ENCODE measurements around the gene MRPS18A.
"Not testable (repeated sequence)": the region's sequence is repeated elsewhere in the genome, so short reads cannot be mapped to it uniquely, and the experiment has no call there.

Gene MRPS18A

DNA sequence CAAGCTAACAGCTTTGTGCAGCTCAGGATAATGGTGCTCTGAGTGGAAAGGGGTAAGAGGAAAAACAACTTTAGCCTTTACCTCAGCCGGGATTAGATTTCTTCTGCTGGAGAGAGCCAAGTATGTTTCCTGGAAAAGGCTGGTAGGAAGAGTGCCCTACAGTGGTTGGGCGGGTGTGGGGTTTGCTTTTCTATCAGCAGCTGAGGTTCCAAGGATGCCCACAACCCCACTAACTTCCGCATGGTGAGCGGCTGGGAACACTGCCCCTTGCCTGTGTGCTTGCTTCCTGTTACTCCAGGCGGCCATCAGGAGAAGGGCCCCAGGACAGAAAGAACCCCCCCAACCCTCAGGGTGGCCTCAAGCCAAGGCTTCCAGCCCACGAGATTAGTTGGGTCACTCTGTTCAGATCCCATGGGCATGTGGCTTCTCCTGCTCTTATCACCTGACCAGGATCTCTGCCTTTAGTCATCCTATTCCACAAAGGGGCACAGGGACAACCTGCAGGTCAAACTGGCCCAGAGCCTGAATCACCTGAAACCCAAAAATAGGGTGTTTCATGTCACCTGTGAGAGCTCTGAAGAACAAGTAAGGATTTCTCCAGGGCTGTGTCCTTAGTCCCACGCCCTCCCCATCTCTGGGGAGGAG is 10.5 kb downstream of the MRPS18A start:
- in situ Hi-C loops (cut with HindIII; ENCODE audit: low pct_ligation_motif_present, low pct_unique_long_range_greater_than_20kb, low sequenced_read_pairs): no loop called here

DNA sequence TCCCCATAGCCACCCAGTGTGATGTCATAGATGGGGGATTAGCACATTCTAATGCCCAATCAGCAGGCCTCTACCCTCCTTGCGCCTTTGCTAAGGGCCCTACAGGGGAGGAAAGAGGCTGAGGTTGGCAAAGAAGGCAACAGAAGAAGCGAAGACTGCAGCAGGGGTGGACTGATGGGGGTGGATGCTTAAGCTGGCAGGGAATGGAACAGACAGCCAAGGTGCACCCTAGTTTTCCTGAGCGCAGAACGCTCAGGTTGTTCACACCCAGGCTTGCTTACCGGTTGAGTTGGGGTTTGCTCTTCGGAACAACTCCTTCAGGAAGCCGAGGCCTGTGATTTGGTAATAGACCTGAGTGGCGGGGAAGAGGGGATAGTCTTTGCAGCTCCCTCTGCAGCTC is 12.7 kb downstream of the MRPS18A start:
- in situ Hi-C loops (cut with HindIII; ENCODE audit: low pct_ligation_motif_present, low pct_unique_long_range_greater_than_20kb, low sequenced_read_pairs): no loop called here
- DNase-seq: no peak

More for the DNA sequence above, 10.5 kb downstream of the MRPS18A start:
- no peak for DNase-seq

DNA sequence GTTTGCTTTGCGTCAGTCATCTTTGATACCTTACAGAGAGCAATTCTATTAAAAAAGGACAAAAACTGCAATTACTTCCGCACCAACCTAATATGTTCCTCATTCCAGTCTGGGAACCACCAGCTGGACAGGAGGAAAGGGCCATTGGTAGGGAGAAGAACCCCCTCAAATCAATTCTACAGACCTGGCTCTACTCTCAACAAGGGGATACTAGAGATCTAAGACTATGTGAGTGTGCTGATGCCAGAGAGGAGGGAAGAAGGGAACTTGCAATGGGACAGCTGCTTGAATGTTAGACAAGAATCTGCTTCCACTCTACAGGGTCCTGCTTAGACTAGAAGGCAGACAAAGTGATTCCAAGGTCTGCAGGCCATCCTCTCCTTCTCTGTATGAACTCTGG is 13.3 kb downstream of the MRPS18A start:
- in situ Hi-C loops (cut with HindIII; ENCODE audit: low pct_ligation_motif_present, low pct_unique_long_range_greater_than_20kb, low sequenced_read_pairs): no loop called here
- no peak for DNase-seq

DNA sequence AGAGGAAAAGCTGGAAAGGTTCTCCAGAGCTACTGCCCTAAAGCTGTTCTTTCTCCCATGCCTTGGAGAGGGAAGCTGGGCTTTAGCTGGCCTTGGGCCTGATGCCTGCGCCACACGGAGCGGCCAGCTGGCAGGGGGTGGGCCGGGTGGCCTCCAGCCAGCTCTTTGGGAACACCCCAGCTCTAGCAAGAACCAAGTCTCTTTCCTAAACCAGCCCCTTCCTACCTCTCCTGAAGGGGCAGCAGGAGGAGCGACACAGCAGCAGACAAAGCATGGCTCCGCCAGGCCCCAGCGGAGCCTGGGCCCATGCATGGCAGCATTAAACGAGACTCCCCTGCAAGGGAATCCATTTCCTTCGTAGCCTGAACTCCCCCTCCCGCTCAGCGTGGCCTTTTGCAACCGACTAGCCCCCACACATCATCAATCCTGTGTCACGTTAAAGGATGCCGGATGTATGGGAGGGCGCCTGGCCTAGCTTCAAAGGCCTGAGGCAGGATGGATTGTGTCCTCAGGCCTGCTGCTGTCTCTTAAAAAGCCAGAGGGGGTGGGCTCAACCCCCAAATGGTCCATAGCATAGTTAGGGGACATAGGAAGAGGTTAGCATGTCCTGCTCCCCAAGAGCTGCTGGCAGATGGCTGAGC is 14.0 kb downstream of the MRPS18A start:
- in situ Hi-C loops (cut with HindIII; ENCODE audit: low pct_ligation_motif_present, low pct_unique_long_range_greater_than_20kb, low sequenced_read_pairs): no loop called here
- no peak for DNase-seq

DNA sequence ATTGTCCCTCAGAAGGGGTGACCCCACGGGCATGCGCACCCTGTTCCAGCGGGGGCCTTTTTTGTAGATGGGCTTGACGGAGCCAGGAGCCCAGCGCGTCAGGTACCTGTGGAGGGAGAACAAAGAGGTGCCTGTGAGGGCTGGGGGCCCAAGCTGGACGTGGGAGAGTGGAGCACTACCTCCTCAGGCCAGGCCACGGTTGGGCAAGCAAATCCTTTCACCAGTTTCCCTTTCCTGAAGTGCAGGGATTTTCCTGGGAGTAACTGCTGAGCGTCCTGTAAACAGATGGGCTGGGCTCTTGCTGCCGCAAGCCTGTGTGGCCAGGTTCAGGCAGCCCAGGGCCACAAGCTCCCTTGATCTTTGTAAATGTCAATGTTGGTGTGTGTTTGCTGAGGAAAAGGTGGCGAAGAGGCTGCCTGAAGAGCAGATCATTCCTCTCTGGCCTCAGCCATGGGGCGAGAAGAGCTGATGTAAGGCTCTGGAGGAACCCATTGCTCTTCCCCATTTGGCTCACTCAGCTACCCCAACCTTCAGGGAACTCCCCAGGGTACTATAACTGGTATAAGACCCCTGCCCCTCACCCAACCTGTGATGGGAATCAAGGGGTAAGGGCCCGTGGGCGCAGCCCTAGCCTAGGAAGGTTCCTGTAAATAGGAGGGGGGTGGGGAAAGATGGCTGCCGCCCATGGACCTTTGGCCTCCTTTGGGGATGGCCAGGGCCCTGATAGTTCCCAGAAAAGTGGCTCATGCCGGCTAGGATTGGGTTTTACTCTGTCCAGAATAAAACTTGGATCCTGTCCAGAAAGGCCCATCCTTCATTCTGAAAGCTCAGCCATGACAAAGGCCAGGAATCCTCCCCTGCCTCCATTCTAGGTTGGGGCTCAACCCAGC is 15.5 kb downstream of the MRPS18A start:
- in situ Hi-C loops (cut with HindIII; ENCODE audit: low pct_ligation_motif_present, low pct_unique_long_range_greater_than_20kb, low sequenced_read_pairs): no loop called here
- no peak for DNase-seq

DNA sequence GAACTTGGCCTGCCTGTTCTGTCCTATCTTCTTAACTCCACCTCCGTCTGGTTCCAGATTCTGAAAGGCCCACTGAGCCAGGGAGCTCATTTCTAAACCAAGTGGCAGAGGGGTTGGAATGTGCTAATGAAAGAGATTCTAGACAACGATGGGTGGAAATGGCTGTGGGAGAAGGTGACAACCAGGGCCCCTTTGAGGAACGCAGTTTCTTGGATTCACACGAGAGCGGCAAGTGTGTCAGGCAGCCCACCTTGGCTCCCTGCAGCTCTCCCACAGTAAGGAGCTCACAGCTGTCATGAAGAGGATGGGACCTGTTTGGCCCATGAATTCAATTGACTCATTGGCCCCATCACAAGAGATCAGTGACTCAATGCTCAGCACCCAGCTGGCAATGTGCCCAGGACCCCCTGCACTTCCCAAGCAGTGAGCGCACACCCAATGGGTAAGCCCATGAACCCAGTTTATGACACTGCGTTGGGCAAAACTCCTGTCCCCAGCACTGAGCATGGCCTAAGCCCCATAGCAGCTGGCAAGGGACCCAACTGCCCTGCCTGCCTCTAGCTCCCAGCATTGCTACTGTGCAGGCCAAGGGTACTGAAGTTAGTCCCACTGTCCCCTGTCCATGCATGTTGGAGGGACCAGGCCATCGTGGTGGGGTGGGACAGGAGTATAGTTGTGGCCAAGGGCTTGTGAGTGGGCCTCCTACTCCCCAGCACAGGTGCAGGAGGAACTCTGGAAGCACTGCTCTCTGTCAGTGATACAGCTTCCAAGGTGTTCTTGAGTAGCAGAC is 16.4 kb downstream of the MRPS18A start:
- in situ Hi-C loops (cut with HindIII; ENCODE audit: low pct_ligation_motif_present, low pct_unique_long_range_greater_than_20kb, low sequenced_read_pairs): no loop called here
- DNase-seq: no peak

DNA sequence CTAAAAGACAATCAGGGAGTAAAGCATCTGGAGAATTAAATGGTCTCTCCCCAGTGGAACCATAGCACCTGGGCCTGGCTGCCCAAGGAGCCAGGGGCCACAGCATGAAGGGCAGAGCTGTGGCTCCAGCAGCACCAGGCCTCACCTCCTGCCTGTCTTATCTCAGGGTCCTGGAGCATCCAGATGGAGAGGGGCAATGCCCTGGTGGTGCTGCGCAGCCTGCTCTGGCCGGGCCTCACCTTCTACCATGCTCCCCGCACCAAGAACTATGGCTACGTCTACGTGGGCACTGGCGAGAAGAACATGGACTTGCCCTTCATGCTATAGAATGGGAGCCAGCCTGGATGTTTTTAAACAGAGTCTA is 17.0 kb downstream of the MRPS18A start:
- DNase-seq: no peak
- in situ Hi-C loops (cut with HindIII; ENCODE audit: low pct_ligation_motif_present, low pct_unique_long_range_greater_than_20kb, low sequenced_read_pairs): no loop called here

DNA sequence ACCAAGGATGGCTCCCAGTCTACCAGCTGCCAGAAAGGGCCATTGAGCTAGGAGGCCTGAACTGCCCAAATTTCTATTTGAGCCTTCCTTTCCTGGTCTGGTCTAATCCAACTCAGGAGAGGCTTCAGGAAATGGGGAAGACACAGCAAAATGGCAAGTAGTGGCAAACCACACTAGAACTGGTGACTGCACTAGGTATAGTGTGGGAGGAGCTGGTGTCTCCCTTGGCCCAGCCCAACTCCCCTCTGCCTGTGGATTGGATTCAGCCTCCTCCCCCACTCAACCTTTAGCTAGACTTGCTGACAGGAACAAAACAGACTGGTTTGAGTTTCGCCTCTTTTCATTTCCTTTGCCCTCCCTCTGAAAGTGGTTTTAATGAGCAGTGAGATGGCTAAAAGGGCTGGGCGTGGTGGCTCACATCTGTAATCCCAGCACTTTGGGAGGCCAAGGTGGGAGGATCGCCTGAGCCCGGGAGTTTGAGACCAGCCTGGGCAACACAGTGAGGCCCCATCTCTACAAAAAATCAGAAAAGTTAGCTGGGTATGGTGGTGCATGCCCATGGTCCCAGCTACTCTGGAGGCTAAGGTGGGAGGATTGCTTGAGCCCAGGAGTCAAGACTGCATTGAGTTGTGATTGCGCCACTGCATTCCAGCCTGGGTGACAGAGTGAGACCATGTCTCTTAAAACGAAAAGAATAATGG is 17.5 kb downstream of the MRPS18A start:
- DNase-seq: no peak
- in situ Hi-C loops (cut with HindIII; ENCODE audit: low pct_ligation_motif_present, low pct_unique_long_range_greater_than_20kb, low sequenced_read_pairs): no loop called here

DNA sequence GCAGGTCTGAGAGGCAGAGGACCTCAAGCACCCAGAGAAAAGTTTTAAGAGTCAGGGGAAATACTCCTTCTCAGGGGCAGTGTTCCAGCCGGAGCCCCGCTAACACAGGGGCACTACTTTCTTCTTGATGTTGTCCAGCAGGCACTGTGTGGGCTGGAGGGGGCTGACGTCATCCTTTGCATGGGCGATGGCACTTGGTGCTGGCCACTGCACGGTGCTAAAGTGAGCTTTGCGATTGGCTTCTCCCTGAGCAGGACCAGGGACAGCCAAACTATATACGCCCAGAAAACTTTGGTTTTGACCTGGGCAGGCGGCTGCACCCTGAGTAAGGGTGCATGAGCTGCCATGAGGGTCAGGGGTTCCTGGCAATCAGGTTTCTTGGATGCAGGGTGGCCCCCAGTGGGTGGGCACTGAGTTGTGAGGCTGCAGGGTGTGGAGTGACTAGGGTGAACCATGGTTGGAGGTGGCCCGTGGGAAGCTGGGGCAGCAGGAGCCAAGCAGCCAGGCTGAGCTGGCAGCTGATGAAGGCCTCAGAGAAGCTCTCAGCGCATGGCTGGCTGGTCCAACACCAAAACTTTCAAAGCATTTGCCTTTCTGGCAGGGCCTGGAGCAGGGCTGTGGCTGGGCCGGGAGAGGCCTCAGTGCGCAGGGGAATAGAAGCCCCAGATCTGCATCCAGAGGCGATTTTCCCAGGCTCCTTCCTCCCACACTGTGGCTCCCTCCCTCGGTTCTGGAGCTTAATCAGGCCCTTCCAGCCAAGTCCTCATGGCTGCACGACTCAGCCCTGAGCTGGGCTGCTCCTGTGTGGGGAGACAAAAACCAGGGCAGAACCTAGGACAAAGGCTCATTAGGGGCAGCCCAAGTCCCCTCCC is 18.3 kb downstream of the MRPS18A start:
- DNase-seq: no peak
- in situ Hi-C loops (cut with HindIII; ENCODE audit: low pct_ligation_motif_present, low pct_unique_long_range_greater_than_20kb, low sequenced_read_pairs): no loop called here

DNA sequence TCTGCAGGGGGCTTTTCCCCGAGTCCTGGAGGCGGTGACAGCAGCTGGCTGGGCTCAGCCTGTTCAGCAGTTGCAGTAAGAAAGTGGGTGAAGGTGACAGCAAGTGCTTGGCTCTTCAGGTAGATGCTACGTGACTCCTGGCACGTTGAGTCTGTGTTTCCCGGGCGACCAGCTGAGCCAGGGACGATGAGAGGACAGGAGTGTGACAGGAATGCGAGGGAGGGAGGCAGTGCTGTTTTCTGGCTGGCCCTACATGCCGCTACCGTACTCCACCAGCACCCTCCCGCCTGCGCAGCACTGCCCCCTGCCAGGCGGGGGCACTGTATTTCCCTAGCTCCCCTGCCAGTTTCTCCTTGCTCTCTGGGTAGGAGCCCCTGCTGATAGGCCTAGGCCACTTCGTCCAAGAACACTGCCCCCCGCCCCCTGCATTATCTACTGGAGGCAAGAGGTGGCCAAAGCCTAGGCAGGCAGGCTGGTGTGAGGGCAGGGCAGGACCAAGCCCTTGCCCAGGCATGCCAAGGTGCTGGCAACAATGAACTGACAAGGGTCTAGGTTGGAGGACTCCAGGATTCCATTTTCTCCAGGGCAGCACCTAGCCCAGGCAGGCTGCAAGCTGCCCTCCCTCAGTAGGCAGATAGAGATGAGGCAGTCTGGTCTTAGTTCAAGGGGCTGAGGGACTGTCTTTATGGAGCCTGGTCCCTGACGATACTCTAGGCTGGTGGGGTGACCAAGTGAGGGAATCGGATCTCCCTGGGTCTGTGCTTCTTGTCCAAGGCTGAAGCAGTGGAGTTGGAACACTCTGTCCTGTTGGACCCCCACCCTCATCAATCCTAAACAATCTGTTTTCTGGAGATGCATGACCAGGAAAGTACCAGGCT is 19.2 kb downstream of the MRPS18A start:
- in situ Hi-C loops (cut with HindIII; ENCODE audit: low pct_ligation_motif_present, low pct_unique_long_range_greater_than_20kb, low sequenced_read_pairs): no loop called here

DNA sequence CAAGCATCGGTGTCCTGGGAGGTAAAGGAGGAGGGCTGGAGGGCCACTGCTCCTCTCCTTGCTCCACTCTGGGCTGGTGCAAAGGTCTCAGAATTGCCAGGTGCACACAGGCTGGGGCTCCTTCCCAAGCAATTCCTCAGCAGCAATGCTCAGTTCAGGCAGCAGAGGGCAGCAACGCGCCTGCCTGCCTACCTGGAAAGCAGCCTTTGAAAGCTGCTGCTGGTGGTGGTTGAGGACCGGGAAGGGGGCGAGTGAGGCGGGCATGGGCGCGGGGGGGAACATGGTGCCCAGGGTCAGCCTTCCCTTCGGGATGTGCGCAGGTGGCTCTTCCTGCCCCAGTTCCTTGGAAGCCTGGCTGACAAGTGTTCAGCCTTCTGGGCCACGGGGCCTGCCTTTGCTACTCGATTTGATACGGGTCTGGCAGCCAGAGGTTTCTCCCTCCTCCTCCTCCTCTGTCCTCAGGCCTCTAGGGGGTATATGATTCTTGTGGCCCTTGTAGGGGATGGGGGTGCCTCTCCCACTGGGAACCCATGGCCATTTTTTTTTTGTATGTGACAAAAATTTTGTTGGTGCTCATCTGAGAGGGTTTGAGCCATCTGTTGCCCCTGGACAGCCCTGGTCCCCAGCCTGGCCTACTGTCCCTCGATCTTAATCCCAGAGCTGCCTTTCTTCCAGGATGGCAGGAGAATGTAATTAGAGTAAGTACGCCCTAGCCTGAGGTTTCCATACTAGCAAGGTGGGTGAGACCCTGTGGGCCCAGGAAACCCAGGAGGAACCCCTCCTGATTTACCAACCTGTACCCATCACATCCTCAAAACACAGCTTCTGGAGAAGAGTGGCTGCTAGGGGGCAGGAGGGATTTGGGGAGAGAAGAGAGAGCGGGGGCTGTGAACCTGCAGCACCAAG is 20.1 kb downstream of the MRPS18A start:
- in situ Hi-C loops (cut with HindIII; ENCODE audit: low pct_ligation_motif_present, low pct_unique_long_range_greater_than_20kb, low sequenced_read_pairs): no loop called here
- peak; percentile 68 for DNase-seq

More for the DNA sequence above, 19.2 kb downstream of the MRPS18A start:
- DNase-seq: peak; percentile 59

DNA sequence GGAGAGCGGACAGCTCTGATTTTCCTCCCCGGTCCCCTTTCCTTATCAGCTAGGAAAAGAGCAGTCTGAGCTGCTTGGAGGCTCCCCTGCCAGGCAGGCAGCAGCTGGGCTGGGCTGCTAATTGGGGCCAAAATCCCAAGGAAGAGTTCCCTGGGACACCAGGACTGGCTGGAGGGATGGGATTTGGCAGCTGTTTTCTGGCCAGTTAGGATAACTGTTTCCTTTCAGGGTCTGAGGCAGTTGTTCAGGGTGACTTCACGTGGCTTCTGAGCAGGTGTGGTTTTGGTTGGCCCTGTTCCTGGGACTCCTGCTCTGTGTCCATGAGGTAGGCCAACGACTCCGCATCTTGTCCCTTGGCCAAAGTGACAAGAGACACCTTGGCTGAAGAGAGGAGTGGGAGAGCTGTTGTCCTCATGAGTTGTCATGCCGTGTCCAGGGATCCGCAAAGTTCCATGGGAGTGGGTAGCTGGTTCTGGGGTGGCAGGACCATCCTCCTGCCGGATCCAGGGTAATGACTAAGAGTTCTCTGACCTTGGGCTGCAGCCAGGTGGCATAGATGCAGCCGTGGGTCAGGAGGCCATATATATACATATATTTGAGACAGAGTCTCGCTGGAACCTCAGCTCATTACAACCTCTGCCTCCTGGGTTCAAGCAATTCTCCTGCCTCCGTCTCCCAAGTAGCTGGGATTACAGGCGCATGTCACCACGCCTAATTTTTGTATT is 21.2 kb downstream of the MRPS18A start:
- in situ Hi-C loops (cut with HindIII; ENCODE audit: low pct_ligation_motif_present, low pct_unique_long_range_greater_than_20kb, low sequenced_read_pairs): no loop called here
- no peak for DNase-seq

DNA sequence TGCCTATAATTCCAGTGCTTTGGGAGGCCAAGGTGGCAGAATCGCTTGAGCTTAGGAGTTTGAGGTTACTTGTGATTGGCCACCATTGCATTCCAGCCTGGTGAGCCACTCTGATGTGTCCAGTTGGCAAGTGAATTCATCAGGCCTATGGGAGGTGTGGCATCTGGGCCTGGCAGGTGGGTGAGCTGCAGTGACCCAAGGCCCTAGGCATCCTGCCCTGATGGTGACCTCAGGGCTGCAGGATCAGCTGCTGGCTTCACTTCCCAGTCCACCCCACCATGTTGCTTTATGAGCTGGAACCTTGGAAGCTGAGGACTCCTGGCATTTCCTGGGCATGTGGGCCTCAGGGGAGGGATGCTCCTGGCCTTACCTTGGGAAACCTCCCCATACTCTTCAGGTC is 22.2 kb downstream of the MRPS18A start:
- in situ Hi-C loops (cut with HindIII; ENCODE audit: low pct_ligation_motif_present, low pct_unique_long_range_greater_than_20kb, low sequenced_read_pairs): no loop called here
- peak; percentile 44 for DNase-seq

DNA sequence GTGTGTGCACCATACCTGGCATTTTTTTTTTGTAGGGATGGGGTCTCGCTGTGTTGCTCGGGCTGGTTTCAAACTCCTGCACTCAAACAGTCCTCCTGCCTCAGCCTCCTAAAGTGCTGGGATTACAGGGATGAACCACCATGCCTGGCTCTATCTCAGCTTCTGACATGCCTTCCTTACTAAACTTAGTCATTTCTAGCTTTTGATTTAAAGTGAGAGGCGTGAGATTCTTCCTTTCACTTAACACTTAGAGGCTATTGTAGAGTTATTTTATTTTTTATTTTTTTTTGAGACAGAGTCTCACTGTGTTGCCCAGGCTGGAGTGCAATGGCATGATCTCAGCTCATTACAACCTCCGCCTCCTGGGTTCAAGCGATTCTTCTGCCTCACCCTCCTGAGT is 24.6 kb downstream of the MRPS18A start:
- DNase-seq; in situ Hi-C loops (cut with HindIII; ENCODE audit: low pct_ligation_motif_present, low pct_unique_long_range_greater_than_20kb, low sequenced_read_pairs): not testable (repeated sequence)

DNA sequence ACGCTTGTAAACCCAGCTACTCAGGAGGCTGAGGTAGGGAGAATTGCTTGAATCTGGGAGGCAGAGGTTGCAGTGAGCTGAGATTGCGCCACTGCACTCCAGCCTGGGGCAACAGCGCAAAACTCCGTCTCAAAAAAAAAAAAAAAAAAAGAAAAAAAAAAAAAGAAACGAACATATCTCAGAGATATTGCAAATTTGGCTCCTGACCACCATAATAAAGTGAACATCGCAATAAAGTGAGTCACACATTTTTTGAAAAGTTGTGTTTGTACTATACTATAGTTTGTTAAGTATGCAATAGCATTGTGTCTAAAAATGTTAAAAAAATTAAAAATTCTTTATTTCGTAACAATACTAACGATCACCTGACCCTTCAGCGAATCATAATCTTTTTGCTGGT is 29.4 kb downstream of the MRPS18A start:
- in situ Hi-C loops (cut with HindIII; ENCODE audit: low pct_ligation_motif_present, low pct_unique_long_range_greater_than_20kb, low sequenced_read_pairs): no loop called here
- DNase-seq: no peak

Data from ACHN (cell line).